Activated CD4-positive, alpha-beta T cell treated with anti-CD3 and anti-CD28 coated beads, Interleukin-2, amount 10 ng/mL, durations not matched to agents 24 days and 14 days (primary cell): ENCODE measurements around the gene PTMA. TPM values are rescaled to one million over a fixed set of nuclear protein-coding genes. Genes with fewer than 3 reads are reported as not detected.

Experiments
- DNase-seq: peaks from one replicate; pipeline ENCODE4 v3.0.0; 2022
- H3K27ac Mint-ChIP-seq: one replicate; pipeline ENCODE4 v1.8.0; 2022; ENCODE audit warnings: mild to moderate bottlenecking, mixed read lengths
- H3K27me3 Mint-ChIP-seq: one replicate; pipeline ENCODE4 v1.8.0; 2022; ENCODE audit warnings: mixed read lengths
- H3K36me3 Mint-ChIP-seq: one replicate; pipeline ENCODE4 v1.8.0; 2022; ENCODE audit warnings: low read depth, mild to moderate bottlenecking, mixed read lengths
- H3K4me1 Mint-ChIP-seq: one replicate; pipeline ENCODE4 v1.8.0; 2021; ENCODE audit warnings: mixed read lengths
- H3K4me3 Mint-ChIP-seq: one replicate; pipeline ENCODE4 v1.8.0; 2022; ENCODE audit warnings: mild to moderate bottlenecking, moderate library complexity, mixed read lengths
- H3K9me3 Mint-ChIP-seq: one replicate; pipeline ENCODE4 v1.8.0; 2021; ENCODE audit warnings: mixed read lengths
- intact Hi-C: fragments of 100-400 bp; cut with micrococcal nuclease; formaldehyde crosslinking; loops from one replicate; pipeline ENCODE4 v1.15.1; 2023
- total RNA-seq: library from RNA; stranded (reverse); gene quantifications from 2 replicates; pipeline ENCODE4 v1.2.3, GENCODE V29; 2022

PTMA gene
- total RNA-seq, 1 donor from 2014 or later: 2,379 TPM

GRCh38 chr2:231696004-231696367 lies 12.3 kb upstream of the PTMA start:
- DNase-seq: no peak
- Mint-ChIP-seq H3K4me3 (no peak overlapping the region), H3K27me3 (peaks cover 3% of the 10 kb centered on the region), H3K9me3 (no peaks in the 10 kb centered on the region), H3K4me1 (no peaks in the 10 kb centered on the region), H3K36me3 (no peaks in the 10 kb centered on the region), H3K27ac (no peak overlapping the region)
- intact Hi-C loops: no loop called here

GRCh38 chr2:231699006-231699405 lies 9.3 kb upstream of the PTMA start:
- Mint-ChIP-seq H3K27me3 (peaks cover 3% of the 10 kb centered on the region), H3K36me3 (peaks cover 2% of the 10 kb centered on the region), H3K9me3 (no peaks in the 10 kb centered on the region), H3K4me1 (no peaks in the 10 kb centered on the region), H3K4me3 (no peak overlapping the region), H3K27ac (no peak overlapping the region)
- intact Hi-C loops: no loop called here
- no peak for DNase-seq

- H3K9me3 Mint-ChIP-seq: no peaks in the 10 kb centered on the region
- no peak overlapping the region for H3K4me3 Mint-ChIP-seq
- H3K4me1 Mint-ChIP-seq: peaks cover 13% of the 10 kb centered on the region
- peaks cover 5% of the 10 kb centered on the region for H3K36me3 Mint-ChIP-seq
- intact Hi-C loops: no loop called here
- no peak for DNase-seq
- H3K27me3 Mint-ChIP-seq: peaks cover 3% of the 10 kb centered on the region
- no peak overlapping the region for H3K27ac Mint-ChIP-seq
Observed at GRCh38 chr2:231701456-231702373, 6.6 kb upstream of the PTMA start.

DNA sequence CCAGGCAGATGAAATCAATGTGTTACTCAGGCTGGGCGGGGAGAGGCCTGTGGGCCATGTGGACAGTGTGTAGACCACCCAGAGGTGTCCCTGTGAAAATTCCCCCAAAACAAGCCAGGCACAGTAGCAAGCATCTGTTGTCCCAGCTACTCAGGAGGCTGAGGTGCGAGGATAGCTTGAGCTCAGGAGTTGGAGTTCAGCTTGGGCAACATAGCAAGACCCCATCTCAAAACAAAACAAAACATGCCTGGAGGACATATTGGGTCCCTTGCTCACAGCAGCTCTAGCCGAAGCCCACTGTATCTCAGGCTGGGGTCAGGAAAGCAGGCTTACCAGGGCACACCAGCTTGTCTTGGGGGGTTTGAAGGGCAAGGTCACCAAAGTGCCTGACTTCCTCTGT lies 4.3 kb upstream of the PTMA start:
- H3K9me3 Mint-ChIP-seq: no peaks in the 10 kb centered on the region
- H3K27me3 Mint-ChIP-seq: peaks cover 5% of the 10 kb centered on the region
- H3K27ac Mint-ChIP-seq: peak overlapping the region; percentile 45
- intact Hi-C loops: no loop called here
- peaks cover 9% of the 10 kb centered on the region for H3K36me3 Mint-ChIP-seq
- H3K4me3 Mint-ChIP-seq: peak overlapping the region; percentile 41
- peaks cover 17% of the 10 kb centered on the region for H3K4me1 Mint-ChIP-seq
- DNase-seq: no peak

DNA sequence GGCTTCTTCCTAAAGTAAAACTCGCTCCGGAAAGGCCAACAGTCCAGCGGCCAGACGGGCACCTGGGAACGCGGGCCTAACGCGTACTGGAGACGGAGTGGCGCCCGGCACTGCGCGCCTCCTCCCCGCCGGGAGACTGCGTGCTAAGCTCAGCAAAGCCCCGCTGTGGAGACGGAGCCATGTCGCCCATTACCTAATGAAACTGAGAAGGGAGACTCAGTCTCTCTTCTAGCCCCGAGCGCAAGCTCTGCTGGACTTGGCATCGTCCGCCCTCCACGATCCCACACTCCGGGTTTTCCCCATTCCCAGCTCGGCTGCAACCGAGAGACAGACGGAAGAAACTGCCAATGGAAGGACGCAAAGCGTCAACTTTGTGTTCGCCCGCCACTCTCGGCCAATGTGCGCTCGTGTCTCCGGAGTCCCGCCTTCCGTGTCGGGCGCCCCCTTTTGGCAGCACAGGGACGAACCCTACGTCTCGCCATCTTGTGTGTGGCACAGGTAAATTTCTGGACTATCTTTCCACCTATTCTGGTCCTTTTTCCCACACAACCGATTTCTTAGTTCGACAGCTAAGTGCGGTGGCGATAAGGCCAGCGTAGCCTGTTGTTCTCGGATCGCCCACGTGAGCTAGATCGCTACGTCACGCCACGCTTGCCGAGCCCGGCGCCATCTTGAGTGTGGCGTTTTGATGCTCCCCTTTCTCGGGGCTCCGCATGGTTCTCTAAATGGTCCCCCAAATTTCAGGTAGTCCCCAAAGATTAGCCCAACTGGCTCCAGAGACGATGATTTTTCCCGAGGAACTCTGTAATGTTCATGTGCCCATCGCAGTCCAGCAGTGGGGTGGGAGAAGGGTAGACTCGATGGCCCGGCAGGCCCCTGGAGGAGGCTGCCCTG lies 1.3 kb upstream of the PTMA start:
- peak overlapping the region; percentile 92 for H3K4me3 Mint-ChIP-seq
- DNase-seq: peak; percentile 99
- peak overlapping the region; percentile 100 for H3K27ac Mint-ChIP-seq
- peaks cover 1% of the 10 kb centered on the region for H3K27me3 Mint-ChIP-seq
- no peaks in the 10 kb centered on the region for H3K9me3 Mint-ChIP-seq
- intact Hi-C loops: loop anchor here (1.0 to 2.0 kb wide), 4 partner anchors 20 to 844 kb away; partner anchors contain the start of genes EIF4E2, PDE6D and TIGD1
- H3K36me3 Mint-ChIP-seq: peaks cover 32% of the 10 kb centered on the region
- H3K4me1 Mint-ChIP-seq: peaks cover 23% of the 10 kb centered on the region

GRCh38 chr2:231707625-231707926 lies 749 bp upstream of the PTMA start:
- H3K27me3 Mint-ChIP-seq: peaks cover 1% of the 10 kb centered on the region
- intact Hi-C loops: loop anchor here (2.0 kb wide), 2 partner anchors 21 to 843 kb away; partner anchors contain the start of genes EIF4E2 and TIGD1
- H3K36me3 Mint-ChIP-seq: peaks cover 38% of the 10 kb centered on the region
- peaks cover 29% of the 10 kb centered on the region for H3K4me1 Mint-ChIP-seq
- H3K27ac Mint-ChIP-seq: peak overlapping the region; percentile 100
- no peaks in the 10 kb centered on the region for H3K9me3 Mint-ChIP-seq
- DNase-seq: no peak
- H3K4me3 Mint-ChIP-seq: peak overlapping the region; percentile 92

GRCh38 chr2:231708773-231709635 lies 679 bp downstream of the PTMA start:
- Mint-ChIP-seq H3K27me3 (peaks cover 1% of the 10 kb centered on the region), H3K36me3 (peaks cover 46% of the 10 kb centered on the region), H3K4me1 (peaks cover 37% of the 10 kb centered on the region), H3K9me3 (no peaks in the 10 kb centered on the region), H3K27ac (peak overlapping the region; percentile 100), H3K4me3 (peak overlapping the region; percentile 92)
- intact Hi-C loops: loop anchor here (1.0 kb wide), 3 partner anchors 97 to 245 kb away; partner anchors contain the start of gene NCL
- DNase-seq: peak; percentile 87

GRCh38 chr2:231709636-231709980 lies 1.3 kb downstream of the PTMA start:
- peaks cover 46% of the 10 kb centered on the region for H3K36me3 Mint-ChIP-seq
- no peak for DNase-seq
- H3K4me3 Mint-ChIP-seq: peak overlapping the region; percentile 92
- intact Hi-C loops: no loop called here
- peak overlapping the region; percentile 96 for H3K27ac Mint-ChIP-seq
- peaks cover 34% of the 10 kb centered on the region for H3K4me1 Mint-ChIP-seq
- H3K27me3 Mint-ChIP-seq: peaks cover 1% of the 10 kb centered on the region
- H3K9me3 Mint-ChIP-seq: no peaks in the 10 kb centered on the region

DNA sequence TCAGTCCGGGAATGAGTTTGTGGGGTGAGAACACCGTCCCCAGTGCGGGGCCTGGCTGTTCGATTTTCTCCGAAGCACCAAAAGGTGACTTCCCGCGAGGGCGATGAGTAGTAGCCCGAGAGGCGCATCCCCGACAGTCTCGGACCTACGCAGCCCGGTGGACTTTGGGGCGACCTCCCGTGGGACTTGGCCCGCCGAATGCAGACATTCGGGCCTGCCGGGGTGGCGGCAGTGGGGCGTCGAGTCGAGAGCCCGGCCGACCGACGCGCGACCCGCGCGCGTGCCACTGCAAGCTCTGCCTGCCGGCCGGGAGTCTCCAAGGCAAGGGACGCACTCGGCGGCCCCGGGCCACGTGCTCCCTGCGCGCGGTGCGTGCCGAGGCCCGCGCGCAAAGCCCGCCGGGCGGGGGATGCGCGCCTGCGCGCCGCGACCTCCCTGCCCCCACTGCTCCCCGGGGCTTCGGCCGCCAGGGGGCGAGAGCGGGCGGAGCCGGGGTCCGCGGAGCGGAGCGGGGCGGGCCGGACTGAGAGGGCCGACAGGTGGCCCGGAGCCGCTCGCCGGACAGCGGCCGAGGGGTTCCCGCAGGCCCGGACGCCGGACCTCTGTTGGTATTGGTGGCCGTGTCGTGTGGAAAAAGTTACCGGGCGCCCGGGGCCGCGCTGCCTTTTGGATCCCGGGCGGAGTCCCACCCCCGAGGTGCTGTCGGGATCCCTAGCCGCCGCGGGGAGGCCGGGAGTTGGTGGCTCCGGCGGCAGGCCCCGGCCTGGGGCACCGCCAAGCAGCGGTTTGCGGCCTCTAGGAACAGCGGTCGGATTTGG lies 1.9 kb downstream of the PTMA start:
- Mint-ChIP-seq H3K36me3 (peaks cover 46% of the 10 kb centered on the region), H3K27ac (peak overlapping the region; percentile 96), H3K4me3 (peak overlapping the region; percentile 92), H3K9me3 (no peaks in the 10 kb centered on the region), H3K4me1 (peaks cover 35% of the 10 kb centered on the region), H3K27me3 (peaks cover 1% of the 10 kb centered on the region)
- peak; percentile 98 for DNase-seq
- intact Hi-C loops: no loop called here

GRCh38 chr2:231710799-231711676 lies 2.7 kb downstream of the PTMA start:
- peak; percentile 78 for DNase-seq
- H3K27me3 Mint-ChIP-seq: peaks cover 1% of the 10 kb centered on the region
- intact Hi-C loops: no loop called here
- H3K27ac Mint-ChIP-seq: peak overlapping the region; percentile 99
- H3K4me3 Mint-ChIP-seq: peak overlapping the region; percentile 92
- H3K36me3 Mint-ChIP-seq: peaks cover 46% of the 10 kb centered on the region
- H3K9me3 Mint-ChIP-seq: no peaks in the 10 kb centered on the region
- peaks cover 28% of the 10 kb centered on the region for H3K4me1 Mint-ChIP-seq

GRCh38 chr2:231711677-231712450 lies 3.5 kb downstream of the PTMA start:
- H3K9me3 Mint-ChIP-seq: no peaks in the 10 kb centered on the region
- H3K36me3 Mint-ChIP-seq: peaks cover 46% of the 10 kb centered on the region
- peaks cover 1% of the 10 kb centered on the region for H3K27me3 Mint-ChIP-seq
- peaks cover 25% of the 10 kb centered on the region for H3K4me1 Mint-ChIP-seq
- intact Hi-C loops: no loop called here
- DNase-seq: peak; percentile 78
- peak overlapping the region; percentile 99 for H3K27ac Mint-ChIP-seq
- peak overlapping the region; percentile 92 for H3K4me3 Mint-ChIP-seq
